ENCODE data around the gene OPCML.

OPCML gene

DNA sequence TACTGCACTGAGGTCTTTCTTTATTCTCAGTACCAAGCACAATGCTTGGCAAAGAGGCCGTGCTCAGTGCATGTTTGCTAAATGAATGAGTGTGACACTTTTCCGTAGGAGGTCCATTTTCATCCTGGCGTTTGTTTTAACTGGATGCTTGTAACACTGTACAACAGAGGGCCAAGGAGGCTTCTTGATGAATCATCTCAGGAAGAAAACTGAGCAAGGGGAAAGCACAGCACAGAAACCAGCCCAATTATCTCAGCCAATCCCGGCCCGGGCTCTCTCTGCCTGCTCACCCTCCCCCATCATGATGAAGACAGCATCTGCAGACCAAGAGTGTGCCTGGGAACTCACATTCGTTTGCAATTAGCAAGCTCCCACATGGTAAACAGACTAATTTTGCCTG is 570.3 kb downstream of the OPCML start:
- no peak for DNase-seq

DNA sequence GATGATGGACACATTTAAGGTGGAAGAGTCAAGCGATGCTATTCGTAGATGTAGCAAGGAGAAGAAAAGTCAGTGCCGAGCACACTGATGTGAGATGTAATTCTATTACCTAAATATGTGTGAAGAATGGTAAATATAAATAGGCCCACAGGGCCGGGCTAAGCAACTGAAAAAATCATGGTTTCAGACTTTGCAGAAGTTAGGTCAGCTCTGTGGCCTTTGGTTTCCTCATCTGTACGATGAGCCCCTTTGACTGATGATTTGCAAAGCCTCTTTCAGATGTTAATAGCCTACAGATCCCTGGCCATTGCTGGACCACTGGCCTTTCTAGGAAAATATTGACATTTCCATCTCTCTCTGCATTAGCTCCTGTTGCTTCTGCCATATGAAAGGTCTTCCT is 570.8 kb downstream of the OPCML start:
- no peak for DNase-seq

DNA sequence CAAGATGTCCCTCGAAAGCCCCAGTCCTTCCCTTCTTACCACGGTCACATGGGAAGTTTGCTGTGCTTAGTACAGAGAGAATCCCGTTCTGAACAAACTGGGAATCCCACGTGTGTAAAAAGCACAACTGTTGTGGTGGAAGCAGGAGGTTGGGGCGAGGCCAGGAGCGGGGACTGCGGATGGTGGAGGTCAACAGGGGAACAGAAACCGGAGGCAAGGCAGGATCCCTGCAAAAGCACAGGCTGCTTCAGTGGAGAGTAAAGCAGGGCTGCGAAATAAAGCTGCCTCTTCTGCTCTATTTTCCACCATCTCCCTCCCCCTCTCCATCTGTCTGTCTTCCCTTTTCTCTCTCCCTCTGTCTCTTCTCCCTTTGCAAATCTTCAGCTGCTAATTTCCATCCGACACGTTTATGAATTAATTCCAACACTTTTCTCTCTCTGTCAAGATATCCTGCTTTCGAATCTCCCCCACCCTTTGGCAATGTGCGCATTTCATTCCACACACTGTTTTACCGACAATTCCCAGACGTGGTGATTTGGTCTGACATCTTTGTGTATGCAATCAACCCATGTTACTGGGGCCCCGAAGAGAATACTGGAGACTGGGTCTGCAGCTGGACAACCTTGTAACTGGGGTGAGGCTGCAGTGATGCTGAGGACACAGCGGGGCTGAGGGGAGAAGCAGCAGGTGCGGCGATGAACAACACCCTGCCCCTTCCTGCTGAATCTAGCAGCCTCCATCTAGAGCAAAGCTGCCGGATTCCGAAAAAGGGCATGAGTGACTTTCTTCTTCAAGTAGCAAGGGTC is 571.8 kb downstream of the OPCML start:
- DNase-seq = no peak

DNA sequence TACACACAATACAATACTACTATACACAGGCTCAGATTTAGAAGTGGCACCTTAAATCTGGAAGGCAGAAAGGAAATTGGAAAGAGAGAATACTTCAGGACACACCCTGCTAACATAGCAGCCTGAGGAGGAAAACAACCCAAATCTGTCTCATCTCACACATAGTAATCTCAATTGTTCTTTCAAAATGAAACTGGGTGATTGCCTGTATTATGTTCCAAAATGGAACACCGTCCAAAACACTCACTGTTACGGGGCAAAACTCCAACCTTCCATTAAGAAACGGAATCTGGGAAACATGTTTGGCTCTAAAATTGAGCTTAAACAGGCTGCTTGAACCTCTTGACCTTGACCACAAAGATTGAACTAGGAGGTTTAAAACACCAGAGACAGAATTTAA is 572.6 kb downstream of the OPCML start:
- no peak for DNase-seq

DNA sequence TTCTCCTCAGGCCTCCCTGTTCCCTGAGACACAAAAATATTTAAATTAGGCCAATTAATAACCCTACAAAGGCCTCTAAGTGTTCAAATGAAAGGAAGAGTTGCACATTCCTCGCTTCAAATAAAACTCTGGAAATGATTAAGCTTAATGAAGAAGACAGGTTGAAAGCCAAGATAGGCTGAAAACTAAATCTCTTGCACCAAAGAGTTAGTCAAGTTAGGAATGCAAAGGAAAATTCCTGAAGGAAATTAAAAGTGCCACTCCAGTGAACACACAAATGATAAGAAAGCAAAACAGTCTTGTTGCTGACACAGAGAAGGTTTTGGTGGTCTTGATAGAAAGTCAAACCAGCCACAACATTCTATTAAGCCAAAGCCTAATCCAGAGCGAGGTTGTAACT is 574.4 kb downstream of the OPCML start:
- DNase-seq = no peak

DNA sequence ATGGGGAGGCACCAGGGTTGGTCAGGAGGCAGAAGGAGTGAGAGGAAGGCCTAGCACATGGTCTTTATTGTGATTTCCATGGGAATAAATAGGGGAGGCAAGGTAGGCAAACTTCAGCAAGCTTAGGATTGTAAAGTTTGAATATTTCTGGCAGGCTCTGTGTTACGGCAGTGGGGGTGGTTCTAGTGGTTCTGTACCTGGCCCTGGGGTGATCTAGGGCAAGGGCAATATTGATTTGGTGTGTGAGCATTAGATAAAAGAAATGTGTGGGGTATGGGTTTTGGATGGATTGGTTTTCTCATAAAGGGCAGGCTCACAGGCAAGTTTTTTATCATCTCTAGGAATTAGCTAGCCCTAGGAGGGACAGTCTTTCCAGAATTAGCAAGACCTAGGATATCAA is 584.0 kb downstream of the OPCML start:
- no peak for DNase-seq

DNA sequence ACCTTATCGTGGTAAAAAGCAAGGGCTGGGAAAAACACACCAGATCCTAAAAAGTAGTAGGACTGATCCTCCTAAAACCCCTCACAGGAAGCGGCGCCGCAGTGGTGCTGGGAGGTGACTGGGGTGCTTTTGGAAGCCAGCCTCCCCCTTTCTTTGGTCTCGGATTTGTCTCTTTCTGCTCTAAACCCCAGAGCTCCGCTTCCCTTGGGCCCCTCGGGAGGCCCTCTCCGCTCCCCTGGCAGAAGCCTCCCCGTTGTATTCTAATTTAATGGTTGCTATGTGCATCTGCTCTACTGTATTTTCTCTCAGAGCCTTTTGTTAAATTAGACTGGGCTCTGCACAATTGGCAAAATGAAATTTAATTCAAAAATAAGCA is 587.7 kb downstream of the OPCML start:
- DNase-seq = no peak

DNA sequence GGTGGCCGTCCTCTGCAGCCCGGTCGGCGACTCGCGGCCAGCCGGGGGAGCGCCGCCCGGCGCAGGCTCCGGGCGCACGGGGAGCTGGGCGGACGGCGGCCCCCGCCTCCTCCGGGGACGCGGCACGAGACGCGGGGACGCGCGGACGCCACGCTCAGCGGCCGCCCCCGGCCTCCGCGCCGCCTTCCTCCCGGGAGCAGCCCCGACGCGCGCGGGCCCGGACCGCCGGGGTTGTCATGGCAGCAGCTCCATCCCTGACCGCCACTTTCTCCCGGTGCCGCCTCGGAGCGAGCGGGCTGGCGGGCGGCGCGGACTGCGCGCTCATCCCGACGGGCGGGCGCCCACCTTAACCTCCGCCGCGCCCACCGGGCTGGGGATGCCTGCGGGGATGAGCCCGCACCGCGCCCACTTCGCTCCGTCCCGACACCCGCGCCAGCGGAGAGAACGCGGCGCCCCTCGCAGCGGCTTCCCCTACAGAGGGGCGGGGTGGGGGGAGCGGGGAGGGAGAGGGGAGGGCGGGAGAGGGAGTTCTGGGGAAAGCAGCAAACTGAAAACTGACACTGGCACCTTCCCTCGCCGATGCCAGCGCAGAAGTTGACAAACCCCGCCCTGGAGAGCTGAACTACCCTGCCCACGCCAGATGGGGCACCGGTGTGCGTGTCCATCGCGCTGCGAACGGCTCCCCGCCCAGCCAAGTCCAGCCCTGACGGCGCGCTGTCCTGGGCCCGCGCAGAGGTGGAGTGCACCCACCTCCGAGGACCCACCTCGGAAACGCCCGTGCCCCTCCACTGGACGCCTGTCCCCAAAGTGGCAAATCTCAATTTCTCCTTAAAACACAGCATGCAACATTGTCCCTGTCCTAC is 588.4 kb downstream of the OPCML start:
- DNase-seq = no peak

DNA sequence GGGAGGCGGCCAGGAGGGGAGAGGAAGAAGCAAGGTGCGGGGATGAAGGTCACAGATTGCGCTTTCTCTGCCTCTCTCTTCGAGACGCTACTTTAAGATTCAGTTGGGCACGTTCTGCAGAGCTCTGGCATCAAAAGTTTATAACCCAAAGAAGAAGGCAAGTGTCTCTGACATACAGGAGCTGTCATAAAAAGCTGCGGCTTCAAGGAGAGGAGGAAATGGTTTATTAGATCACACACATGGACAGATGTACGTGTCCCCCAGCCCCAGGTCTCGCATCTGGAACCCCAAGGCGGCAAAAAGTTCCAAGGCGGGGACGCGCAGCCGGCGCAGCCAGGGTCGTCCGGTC is 589.0 kb downstream of the OPCML start:
- DNase-seq = no peak

DNA sequence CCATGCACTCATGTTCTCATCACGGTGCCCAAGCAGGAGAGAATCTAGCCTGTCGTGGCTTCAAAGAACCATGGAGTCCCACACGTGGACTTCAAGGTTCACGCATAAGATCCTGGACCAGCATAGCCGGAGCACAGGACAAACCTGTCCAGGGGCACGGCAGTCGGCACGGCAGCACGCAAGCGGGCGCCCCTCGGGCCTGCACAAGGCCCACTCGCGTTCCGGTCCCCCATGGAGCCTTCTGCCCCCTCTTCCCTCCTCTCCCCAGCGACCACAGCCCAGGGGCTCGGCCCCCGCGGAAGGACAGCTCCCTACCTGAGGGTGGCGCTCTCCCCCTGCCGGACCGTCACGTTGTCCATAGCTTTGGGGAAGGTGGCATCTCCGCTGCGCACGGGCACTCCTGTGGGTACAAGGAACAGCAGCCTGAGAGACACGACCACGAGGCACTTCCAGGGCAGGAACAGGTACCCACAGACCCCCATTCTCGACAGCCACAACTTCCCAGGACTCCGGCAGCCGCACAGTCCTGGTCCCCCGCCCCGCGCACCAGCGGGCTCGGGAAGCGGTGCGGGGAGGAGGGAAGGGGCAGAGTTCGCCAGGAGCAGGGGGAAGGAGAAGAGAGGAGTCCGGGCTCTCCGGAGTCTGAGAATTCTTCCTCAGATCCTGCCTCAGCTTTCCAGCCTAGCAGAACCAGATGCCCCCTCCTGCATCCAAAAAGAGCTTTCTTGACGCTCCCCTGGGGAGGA is 589.5 kb downstream of the OPCML start:
- DNase-seq = no peak

DNA sequence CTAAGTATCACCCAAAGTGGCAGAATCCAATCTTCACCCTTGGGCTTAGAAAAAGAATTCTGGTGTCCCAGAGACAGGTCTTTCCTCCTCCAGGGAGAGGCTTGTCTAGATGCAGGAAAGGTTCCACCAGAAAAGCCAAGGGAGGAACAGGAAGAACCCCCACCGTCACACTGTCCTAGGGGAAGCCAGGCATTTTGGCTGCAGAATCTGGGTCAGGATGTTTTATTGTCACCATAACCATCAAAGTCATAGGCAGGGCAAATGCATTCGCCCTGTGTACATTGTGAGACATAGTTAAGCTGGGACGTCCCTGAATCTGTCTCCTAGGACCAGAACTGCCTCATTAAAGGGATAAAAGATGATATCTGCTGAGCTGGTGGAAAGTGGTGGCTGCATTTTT is 590.5 kb downstream of the OPCML start:
- no peak for DNase-seq

DNA sequence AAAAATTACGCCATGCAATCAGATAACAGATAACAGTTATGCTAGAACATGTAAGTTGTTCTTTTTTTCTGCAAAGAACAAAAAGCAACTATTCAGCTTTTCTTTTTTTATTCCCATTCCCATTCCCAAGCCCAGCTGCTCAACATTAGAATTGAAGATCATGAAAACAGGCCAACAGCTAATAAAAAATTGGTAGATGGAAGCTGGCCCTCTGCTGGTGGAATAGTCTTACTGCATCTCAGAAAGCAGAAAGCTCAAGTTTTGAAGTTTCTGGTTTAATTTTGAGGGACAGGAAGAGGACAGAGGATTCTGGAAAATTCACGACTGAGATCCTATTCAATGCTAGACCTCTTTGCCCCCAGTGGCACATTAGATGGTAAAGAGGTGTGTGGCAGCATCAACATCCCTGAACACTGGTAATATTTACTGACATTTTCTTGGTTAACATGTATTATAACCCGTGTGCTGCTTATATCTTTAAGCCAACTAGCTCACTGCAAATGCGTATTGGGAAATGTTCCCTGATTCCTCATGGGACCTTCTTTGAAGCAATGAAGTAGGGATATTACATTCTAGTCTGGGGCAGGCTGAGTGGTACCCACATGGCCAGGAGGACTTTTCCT is 591.2 kb downstream of the OPCML start:
- no peak for DNase-seq

DNA sequence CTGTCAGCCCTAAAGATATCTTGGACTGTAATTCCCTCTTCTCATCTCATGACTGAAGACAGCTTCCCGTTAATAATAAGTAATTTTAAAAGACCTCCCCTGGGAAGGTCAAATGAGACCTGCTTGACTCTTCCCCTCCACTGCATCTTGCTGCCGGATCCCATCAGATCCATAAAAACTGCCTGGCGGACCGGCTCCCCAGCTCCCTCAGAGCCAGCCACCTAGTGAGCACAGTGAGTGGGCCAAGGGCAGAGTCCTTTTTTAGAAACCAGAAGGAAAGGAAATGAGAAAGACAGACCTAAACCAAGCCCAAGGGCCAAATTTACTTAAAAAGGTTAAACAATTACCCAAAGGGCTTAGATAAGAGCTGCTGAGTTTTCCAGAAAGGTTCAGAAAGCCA is 595.3 kb downstream of the OPCML start:
- DNase-seq = no peak

DNA sequence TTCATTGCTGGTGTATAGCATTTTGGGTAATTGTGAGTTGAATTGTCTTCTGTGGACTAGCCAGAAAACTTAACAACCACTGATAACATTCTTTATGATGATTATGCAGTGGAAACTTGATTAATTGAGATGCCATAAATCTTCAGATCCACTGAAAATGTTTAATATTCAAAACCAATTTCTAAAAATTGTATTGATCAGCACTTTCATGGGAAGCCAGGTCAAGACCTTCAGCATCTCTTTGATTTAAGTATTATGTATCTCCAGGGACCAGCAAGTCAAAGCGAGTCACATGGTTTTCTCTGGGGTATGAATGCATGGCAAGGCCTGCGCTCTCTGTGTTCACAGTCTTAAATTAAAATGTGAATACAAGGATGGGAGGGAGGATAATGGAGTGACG is 596.9 kb downstream of the OPCML start:
- no peak for DNase-seq

DNA sequence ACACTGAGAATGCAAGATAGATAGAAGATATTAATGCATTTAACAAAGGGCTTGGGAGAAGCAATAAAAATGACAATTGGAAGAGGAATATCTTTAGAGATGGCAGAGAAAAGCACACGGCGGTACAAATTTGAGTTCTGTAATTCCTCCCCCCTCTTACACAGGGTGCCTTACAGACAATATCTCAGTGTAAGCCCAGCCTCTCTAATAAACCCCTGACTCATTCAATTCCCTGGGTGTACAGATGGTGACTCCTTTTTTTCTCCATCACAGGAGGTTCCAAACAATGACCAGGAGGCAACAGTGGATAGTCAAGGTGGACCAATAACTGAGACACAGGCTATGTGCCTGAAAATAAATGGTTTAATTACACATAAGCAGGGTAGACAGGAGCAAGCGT is 598.6 kb downstream of the OPCML start:
- no peak for DNase-seq

DNA sequence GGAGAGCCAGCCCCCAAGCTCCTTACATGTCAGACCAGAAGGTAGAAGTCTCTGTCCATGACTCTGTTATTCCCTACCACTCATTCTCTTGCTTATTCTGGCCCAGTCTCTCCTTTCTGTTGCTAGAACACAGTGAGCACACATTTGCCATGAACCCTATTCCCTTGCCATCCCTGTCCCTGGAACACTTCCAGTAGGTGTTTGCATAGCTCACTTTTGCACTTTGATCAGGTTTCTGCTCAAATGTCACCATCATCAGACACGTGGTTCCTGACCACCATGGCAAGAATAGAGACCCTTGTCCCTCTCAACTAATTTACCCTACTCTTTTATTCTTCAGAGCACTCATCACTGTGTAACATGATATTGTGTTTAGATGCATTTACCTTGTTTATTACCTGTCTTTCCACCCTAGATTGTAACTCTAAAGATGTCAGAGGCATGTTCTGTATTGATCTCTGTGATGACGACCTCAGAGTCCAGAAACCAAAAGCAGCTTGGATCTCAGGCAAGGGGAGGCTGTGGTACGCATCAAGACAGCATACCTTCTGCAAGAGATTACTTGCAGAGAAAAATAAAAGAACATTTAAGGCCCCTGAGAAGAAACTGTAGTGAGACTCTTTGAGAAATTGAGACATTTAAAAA is 606.4 kb downstream of the OPCML start:
- DNase-seq = no peak

DNA sequence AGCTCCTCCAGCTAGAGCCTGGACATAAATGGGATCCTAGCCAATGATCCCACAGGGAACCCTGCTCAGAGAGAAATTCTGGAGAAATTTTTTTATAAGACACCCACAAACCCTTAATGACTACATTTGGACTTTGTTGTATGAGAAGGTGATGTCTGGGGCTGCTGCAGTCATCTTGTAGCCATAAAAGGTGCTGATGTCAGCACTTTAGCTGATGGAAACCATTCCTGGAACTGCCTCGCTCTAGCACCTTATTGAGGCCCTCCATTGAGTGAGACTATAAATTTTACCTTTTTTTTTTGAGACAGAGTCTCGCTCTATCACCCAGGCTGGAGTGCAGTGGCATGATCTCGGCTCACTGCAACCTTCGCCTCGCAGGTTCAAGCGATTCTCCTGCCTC is 610.7 kb downstream of the OPCML start:
- DNase-seq = no peak

DNA sequence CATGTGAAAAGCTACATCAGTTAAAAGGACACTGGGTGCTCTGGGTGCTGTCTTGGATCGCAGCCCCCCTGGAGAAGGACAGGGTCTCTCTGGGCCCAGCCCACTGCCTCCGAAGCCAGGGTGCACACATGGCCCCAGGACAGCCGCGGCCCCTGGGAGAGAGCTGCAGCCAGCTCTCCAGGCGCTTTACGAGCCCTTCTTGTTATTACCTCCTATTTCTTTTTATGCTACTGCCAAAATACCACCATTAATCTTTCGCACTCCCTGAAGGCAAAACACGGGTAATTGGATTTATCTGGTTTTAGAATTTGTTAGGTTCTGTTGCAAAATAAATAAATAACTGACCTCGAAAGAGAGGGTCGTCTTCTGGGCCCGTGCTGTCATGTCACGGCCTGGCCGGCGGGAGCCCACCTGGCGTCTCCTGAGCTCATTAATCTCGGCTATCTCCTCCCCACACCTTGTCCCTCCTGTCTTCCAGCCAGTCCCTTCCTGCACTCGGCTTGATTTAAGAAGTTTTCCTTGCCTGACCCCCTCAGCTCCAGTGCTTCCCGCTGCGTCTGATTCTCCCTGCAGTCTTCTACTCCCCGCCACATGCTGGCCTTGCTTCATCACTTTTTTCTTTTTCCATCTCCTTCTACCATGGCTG is 611.7 kb downstream of the OPCML start:
- no peak for DNase-seq

DNA sequence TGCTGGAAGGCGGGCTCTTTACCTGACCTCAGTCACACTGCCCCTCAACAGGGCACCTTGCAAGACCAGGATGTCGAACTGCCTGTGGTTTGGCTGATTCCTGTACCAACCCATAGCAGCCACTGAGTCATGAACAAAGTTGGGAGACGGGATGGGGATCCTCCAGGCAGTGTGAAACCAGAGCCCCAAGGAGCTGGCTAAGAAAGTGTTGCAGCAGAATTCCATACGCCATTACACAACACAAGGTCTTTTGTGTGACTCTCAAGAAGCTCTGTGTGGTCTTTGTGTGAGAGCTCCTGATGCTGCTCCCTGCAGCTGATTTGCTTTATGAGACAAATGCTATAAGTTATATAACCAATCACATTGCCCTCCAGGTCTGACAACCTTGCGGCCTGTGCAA is 617.7 kb downstream of the OPCML start:
- no peak for DNase-seq

DNA sequence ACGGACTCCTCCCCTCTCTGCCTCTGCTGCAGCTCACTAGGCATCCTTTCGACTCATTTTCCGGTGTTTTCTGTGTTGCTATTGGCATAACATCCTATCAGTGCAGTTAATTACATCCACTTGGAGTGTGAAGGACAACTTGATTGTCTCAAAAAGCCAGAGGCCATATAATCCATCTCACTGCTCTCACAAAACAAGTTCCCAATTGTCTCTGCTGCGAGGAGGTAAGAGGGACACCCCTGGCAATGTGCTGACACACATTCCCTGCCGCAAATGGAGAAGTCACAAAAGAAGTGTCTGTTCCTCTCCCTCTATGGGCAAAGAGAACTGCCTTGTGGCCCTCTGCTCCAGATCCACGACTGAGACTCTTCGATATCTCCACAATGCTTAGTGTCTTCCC is 618.4 kb downstream of the OPCML start:
- no peak for DNase-seq

DNA sequence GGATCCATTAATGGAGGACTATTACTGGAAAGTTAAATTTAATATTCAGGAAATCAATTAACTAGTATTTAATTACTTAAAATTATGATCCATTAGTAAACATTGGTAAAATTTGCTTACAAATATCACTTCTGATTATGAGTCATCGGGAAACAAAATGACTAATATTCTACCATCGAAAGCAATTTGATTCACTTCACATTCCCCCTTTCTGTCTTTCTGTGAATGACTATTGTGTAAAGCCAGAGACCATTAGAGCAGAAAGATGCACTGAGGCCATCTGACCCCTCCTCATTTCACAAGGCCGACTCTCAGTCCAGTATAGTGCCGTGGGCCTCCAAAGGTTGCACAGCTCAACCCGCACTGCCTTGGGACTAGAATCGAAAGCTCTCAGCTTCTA is 619.0 kb downstream of the OPCML start:
- no peak for DNase-seq

DNA sequence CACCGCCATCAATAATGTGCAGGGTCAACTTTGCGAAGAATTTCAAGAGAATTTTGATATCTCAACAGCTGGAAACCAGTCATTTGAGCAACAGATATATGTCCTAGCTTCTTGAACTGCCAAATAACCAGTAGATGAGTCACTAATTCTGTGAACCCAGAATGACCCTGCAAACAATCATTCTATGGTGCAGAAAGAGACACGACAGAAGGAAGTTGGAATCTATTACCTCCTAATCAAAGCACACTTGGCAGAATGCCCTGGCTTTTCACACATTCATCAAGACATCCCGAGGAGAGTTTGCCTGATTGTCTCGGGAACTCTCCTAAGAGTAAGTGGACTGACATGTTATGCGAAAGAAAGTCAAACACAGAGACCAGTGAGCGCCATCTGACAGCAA is 621.1 kb downstream of the OPCML start:
- DNase-seq = no peak
